Adipocyte (in vitro differentiated cells): ENCODE results near the gene TACC3.

Source experiments
- DNase-seq: peaks from one replicate; pipeline ENCODE4 v3.0.0-alpha.2; 2015; ENCODE audit warnings: low read depth
- H3K27me3 ChIP-seq: replicated peaks from 2 replicates; pipeline ENCODE4 v1.7.0; 2013; ENCODE audit warnings: mild to moderate bottlenecking, low read length, moderate library complexity; ENCODE audit not compliant: control insufficient read depth, insufficient read depth
- H3K36me3 ChIP-seq: 2 replicates; pipeline ENCODE4 v1.7.0; 2013; ENCODE audit warnings: low read length, mild to moderate bottlenecking, moderate library complexity; ENCODE audit not compliant: control insufficient read depth, insufficient read depth, severe bottlenecking
- H3K4me1 ChIP-seq: 2 replicates; pipeline ENCODE4 v1.7.0; 2013; ENCODE audit warnings: mild to moderate bottlenecking, low read length, moderate library complexity; ENCODE audit not compliant: control insufficient read depth, insufficient read depth
- H3K4me3 ChIP-seq: 2 replicates; pipeline ENCODE4 v1.7.0; 2013; ENCODE audit warnings: mild to moderate bottlenecking, low read length, moderate library complexity
- H3K9ac ChIP-seq: 2 replicates; pipeline ENCODE4 v1.7.0; 2013; ENCODE audit warnings: mild to moderate bottlenecking, low read length, moderate library complexity
- H3K9me3 ChIP-seq: 2 replicates; pipeline ENCODE4 v1.7.0; 2013; ENCODE audit warnings: mild to moderate bottlenecking, low read length, moderate library complexity; ENCODE audit not compliant: control insufficient read depth

TACC3 gene

GRCh38 chr4:1741208-1741607, 19.9 kb downstream of the TACC3 start:
- Histone ChIP-seq H3K4me3 (no peak overlapping the region), H3K9me3 (peaks cover 19% of the 10 kb centered on the region), H3K4me1 (no peaks in the 10 kb centered on the region), H3K9ac (no peak overlapping the region), H3K36me3 (peaks cover 21% of the 10 kb centered on the region), H3K27me3 (no peaks in the 10 kb centered on the region)
- no peak for DNase-seq

- Histone ChIP-seq H3K9ac (no peak overlapping the region), H3K9me3 (peaks cover 4% of the 10 kb centered on the region), H3K4me3 (no peak overlapping the region), H3K27me3 (peaks cover 4% of the 10 kb centered on the region), H3K36me3 (peaks cover 6% of the 10 kb centered on the region), H3K4me1 (no peaks in the 10 kb centered on the region)
- DNase-seq, result no peak
These were observed 22.2 kb downstream of the TACC3 start for GRCh38 chr4:1743551-1743950.

GRCh38 chr4:1743975-1744374, 22.7 kb downstream of the TACC3 start:
- Histone ChIP-seq H3K4me1 (no peaks in the 10 kb centered on the region), H3K9ac (no peak overlapping the region), H3K27me3 (peaks cover 4% of the 10 kb centered on the region), H3K9me3 (no peaks in the 10 kb centered on the region), H3K4me3 (no peak overlapping the region), H3K36me3 (peaks cover 5% of the 10 kb centered on the region)
- no peak for DNase-seq

GRCh38 chr4:1744552-1744951, 23.2 kb downstream of the TACC3 start:
- H3K4me1 ChIP-seq, result no peaks in the 10 kb centered on the region
- no peak overlapping the region for H3K9ac ChIP-seq
- no peak for DNase-seq
- peaks cover 4% of the 10 kb centered on the region for H3K27me3 ChIP-seq
- no peak overlapping the region for H3K4me3 ChIP-seq
- no peaks in the 10 kb centered on the region for H3K9me3 ChIP-seq
- peaks cover 5% of the 10 kb centered on the region for H3K36me3 ChIP-seq

- Histone ChIP-seq H3K4me1 (no peaks in the 10 kb centered on the region), H3K27me3 (peaks cover 4% of the 10 kb centered on the region), H3K4me3 (no peak overlapping the region), H3K36me3 (peaks cover 5% of the 10 kb centered on the region), H3K9me3 (no peaks in the 10 kb centered on the region), H3K9ac (no peak overlapping the region)
- DNase-seq, result no peak
These were observed 23.8 kb downstream of the TACC3 start for GRCh38 chr4:1745165-1745564.

GRCh38 chr4:1745697-1746096, 24.4 kb downstream of the TACC3 start:
- Histone ChIP-seq H3K9me3 (no peaks in the 10 kb centered on the region), H3K27me3 (peaks cover 4% of the 10 kb centered on the region), H3K4me1 (no peaks in the 10 kb centered on the region), H3K36me3 (peaks cover 5% of the 10 kb centered on the region), H3K4me3 (no peak overlapping the region), H3K9ac (no peak overlapping the region)
- no peak for DNase-seq

GRCh38 chr4:1746265-1746691, 25.0 kb downstream of the TACC3 start:
- Histone ChIP-seq H3K4me3 (no peak overlapping the region), H3K27me3 (peaks cover 4% of the 10 kb centered on the region), H3K9me3 (no peaks in the 10 kb centered on the region), H3K36me3 (peaks cover under 1% of the 10 kb centered on the region), H3K4me1 (no peaks in the 10 kb centered on the region), H3K9ac (no peak overlapping the region)
- DNase-seq, result peak; percentile 79

- Histone ChIP-seq H3K9ac (no peak overlapping the region), H3K27me3 (peaks cover 4% of the 10 kb centered on the region), H3K4me3 (no peak overlapping the region), H3K4me1 (no peaks in the 10 kb centered on the region), H3K9me3 (no peaks in the 10 kb centered on the region), H3K36me3 (no peaks in the 10 kb centered on the region)
- no peak for DNase-seq
These were observed 25.7 kb downstream of the TACC3 start for GRCh38 chr4:1746919-1747602.

- H3K4me1 ChIP-seq, result no peaks in the 10 kb centered on the region
- no peaks in the 10 kb centered on the region for H3K9me3 ChIP-seq
- H3K36me3 ChIP-seq, result no peaks in the 10 kb centered on the region
- no peak overlapping the region for H3K4me3 ChIP-seq
- DNase-seq, result no peak
- no peak overlapping the region for H3K9ac ChIP-seq
- H3K27me3 ChIP-seq, result peaks cover 4% of the 10 kb centered on the region
These were observed 26.3 kb downstream of the TACC3 start for GRCh38 chr4:1747603-1747967.

GRCh38 chr4:1748465-1748995, 27.2 kb downstream of the TACC3 start:
- DNase-seq, result peak; percentile 80
- H3K9ac ChIP-seq, result no peak overlapping the region
- no peak overlapping the region for H3K4me3 ChIP-seq
- H3K4me1 ChIP-seq, result no peaks in the 10 kb centered on the region
- H3K36me3 ChIP-seq, result no peaks in the 10 kb centered on the region
- peaks cover 4% of the 10 kb centered on the region for H3K27me3 ChIP-seq
- H3K9me3 ChIP-seq, result no peaks in the 10 kb centered on the region

GRCh38 chr4:1749370-1749769, 28.0 kb downstream of the TACC3 start:
- Histone ChIP-seq H3K27me3 (peaks cover 7% of the 10 kb centered on the region), H3K36me3 (no peaks in the 10 kb centered on the region), H3K4me1 (no peaks in the 10 kb centered on the region), H3K9me3 (no peaks in the 10 kb centered on the region), H3K9ac (no peak overlapping the region), H3K4me3 (no peak overlapping the region)
- DNase-seq, result no peak

GRCh38 chr4:1749826-1750225, 28.5 kb downstream of the TACC3 start:
- Histone ChIP-seq H3K9me3 (no peaks in the 10 kb centered on the region), H3K4me3 (no peak overlapping the region), H3K36me3 (no peaks in the 10 kb centered on the region), H3K27me3 (peaks cover 7% of the 10 kb centered on the region), H3K9ac (no peak overlapping the region), H3K4me1 (no peaks in the 10 kb centered on the region)
- DNase-seq, result no peak
